Activated CD4-positive, alpha-beta T cell treated with anti-CD3 and anti-CD28 coated beads for 4 hours (primary cell): ENCODE measurements around the gene AMDHD2.
A peak's percentile ranks its signal among the peaks of the same experiment; 100 is the strongest.
"Not testable (repeated sequence)": the region's sequence is repeated elsewhere in the genome, so short reads cannot be mapped to it uniquely, and the experiment has no call there.

Source experiments
- DNase-seq, 2 donors: peaks; one replicate each; pipeline ENCODE4 v3.0.0-alpha.2; 2020

AMDHD2 gene

DNA sequence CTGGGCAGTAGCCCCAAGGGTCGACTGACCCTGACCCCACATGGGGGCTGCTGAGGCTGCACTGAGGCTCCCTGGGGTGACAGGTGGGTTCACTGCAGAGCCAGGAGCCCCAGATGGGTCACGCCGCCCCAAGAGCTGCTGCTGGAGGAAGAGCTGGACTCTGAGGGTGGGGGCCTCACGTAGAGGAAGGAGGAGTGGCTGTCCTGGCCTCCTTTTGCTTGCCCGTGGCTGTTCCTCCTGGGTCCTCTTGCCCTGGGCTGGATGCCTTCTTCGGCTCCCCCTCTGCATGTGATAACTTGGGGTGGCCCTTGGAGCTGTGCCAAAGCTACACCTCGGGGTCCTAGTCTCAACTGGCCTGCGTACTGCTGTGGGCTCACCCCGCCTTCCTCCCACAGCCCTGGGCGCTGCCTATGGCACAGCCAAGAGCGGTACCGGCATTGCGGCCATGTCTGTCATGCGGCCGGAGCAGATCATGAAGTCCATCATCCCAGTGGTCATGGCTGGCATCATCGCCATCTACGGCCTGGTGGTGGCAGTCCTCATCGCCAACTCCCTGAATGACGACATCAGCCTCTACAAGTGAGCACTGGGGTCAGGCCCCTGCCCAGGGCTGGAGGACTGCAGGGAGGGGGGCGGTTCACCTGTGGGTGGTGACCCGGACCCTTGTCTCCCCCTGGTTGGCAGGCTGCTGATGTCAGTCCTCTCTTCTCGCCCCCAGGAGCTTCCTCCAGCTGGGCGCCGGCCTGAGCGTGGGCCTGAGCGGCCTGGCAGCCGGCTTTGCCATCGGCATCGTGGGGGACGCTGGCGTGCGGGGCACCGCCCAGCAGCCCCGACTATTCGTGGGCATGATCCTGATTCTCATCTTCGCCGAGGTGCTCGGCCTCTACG lies 1.1 kb upstream of the AMDHD2 start:
- no peak for DNase-seq

DNA sequence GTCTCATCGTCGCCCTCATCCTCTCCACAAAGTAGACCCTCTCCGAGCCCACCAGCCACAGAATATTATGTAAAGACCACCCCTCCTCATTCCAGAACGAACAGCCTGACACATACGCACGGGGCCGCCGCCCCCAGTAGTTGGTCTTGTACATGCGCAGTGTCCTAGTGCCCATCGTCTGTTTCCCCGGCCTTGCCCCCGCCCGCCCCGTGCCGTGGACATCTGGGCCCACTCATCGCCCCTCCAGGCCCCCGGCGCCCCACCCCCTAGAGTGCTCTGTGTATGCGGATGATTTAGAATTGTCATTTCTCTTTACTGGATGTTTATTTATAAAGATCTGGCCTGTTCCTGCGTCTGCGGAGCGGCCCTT lies 475 bp upstream of the AMDHD2 start:
- DNase-seq: no peak

DNA sequence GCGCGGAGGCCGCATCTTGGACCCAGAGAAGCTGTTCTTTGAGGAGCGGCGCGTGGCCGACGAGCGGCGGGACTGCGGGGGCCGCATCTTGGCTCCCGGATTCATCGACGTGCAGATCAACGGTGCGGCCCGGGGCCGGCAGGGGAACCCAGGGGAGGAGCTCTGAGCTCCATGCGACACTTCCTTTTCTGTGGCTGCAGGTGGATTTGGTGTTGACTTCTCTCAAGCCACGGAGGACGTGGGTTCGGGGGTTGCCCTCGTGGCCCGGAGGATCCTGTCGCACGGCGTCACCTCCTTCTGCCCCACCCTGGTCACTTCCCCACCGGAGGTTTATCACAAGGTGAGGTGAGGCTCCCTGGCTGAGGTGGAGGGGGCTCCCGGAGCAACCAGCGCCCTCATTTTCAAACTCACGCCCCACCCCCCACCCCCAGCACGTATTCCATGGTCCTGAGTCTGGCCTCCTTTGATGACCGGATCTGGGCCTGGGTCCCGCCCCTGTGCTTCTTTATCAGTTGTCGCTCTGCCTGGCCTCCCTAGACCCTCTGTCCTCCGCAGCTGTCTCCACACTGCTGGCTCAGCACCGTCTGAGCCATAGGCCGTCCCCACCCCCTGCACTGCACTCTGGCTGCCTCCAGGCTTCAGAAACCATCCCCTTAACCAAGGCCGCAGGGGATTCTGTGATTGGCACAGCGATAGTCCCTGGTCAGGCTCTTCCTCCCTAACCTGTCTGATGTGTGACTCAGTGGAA lies 787 bp downstream of the AMDHD2 start:
- DNase-seq: peak; percentile 40 to 53

DNA sequence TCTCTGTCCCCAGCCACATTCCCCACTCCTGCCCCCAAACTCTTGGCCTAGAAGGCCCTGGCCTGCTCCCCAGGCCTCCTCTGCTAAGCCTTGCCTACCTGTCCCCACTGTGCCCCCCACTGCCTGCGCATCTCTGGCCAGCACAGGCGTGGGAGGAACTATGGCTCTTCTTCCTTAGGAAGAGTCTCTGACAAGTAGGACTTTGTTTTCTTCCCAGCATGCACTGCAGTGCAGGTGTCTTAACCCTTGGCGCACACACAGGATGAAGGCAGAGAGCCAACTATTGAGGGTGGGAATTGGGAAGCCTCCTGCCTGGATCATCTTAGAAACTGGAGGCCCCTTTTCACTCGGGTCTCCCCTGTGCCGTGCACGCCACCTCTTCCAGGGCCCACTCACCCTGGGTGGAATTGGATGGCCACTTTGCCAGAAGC lies 3.6 kb downstream of the AMDHD2 start:
- no peak for DNase-seq

DNA sequence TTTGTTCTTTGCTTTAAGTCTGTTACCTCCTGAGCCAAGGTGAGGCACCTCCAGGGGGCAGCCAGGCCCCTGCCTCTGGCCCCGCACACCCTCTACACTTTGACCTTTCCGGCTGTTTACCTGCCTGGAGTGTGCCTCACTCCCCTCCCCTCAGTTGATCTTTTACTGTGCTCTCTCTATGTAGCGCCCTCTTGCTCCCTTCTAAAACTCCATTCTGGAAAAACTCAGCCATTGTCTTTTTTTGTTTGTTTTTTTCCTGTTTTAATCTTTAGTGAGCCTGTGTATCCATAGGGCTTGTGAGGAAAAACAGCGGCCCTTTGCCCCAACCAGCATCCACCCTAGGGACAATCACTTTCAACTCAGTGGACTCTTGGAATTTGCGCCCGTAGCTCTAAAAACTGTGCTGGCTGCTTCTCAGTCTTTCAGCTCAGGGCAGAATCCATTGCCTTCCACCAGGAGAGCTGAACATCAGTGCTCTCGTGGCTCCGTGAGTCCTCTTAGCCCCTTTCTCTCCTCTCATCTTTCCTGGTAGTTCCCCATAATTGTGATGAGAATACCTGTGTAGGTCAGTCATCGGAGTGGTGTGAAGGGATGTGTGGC lies 4.3 kb downstream of the AMDHD2 start:
- DNase-seq: no peak

DNA sequence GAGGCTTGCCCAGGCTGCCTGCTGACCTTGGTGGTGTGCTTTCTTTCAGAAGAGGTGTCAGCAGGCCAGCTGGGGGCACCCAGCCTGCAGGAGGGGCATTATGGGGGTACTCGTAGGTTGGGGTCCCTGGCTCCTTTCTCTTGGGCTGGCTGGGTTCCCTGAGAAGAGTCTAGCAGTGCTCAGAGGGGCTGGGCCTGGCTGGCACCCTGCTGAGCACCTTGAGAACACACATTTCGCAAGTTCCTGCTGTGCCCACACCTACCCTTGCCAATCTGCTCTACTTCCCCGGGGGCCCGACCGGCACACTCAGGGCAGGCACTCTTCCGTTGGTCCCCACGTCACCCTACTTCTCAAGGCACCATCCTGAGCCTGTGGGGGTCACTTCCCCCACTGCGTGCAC lies 6.0 kb downstream of the AMDHD2 start:
- no peak for DNase-seq

DNA sequence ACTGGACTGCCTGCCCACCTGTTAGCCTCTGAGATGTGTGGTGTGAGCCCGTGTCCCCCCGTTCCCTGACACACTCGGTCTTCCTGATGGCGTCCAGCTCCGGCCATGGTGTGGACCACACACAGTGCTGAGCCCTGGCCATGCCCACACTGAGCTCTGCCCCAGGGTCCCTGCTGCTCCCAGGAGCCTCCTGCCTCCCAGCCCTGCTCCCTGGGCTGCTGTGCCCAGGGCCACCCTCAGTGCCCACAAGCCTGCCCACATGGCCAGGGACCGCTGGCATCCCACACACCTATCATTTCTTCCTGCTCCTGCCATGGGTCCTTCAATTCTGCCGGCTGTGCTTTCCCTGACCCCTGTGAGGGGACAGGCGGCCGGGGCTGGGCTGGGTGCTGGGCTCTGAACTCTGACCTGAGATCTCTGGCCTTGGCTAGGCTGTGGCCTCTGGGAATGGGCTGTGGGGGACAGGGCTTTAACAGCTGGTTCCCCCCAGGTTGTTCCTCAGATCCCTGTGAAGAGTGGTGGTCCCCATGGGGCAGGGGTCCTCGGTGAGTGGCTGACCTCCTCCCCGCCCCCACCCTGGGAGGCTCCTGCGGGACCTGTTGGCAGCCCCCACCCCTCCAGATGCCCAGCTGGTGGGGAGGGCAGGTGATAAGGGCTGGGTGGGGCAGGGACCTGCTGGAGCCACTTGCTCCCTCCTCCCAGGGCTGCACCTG lies 7.1 kb downstream of the AMDHD2 start:
- DNase-seq: no peak

DNA sequence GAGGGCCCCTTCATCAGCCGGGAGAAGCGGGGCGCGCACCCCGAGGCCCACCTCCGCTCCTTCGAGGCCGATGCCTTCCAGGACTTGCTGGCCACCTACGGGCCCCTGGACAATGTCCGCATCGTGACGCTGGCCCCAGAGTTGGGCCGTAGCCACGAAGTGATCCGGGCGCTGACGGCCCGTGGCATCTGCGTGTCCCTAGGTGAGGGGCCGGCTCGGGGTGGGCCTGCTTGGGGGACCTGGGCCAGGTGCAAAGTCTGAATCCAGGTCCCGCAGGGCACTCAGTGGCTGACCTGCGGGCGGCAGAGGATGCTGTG lies 7.6 kb downstream of the AMDHD2 start:
- no peak for DNase-seq

DNA sequence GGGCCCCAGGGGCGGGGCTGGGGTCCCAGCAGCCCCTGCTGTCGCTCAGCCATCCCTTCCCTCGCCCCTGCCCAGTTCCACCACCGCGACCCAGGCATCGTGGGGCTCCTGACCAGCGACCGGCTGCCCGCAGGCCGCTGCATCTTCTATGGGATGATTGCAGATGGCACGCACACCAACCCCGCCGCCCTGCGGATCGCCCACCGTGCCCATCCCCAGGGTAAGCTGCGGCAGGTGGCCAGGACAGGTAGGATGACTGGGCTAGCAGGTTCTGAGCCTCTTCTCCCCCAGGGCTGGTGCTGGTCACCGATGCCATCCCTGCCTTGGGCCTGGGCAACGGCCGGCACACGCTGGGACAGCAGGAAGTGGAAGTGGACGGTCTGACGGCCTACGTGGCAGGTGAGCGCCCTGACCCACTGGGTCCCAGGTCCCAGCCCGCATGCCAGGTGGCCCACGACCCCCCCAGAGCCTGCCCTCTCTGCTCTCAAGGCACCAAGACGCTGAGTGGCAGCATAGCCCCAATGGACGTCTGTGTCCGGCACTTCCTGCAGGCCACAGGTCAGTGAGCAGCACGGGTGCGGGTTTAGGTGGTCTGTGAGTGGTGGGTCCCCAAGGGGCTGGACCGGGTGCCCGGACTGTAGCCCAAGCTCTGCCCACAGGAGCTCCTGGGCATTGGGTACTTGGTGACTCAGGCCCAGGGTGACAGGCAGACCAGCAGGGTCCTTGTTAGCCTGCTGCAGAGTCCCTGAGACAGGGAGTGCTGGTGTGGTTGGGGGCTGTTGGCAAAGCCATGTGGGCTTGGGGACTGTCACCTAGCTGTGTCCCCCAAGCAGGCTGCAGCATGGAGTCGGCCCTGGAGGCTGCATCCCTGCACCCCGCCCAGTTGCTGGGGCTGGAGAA lies 8.2 kb downstream of the AMDHD2 start:
- DNase-seq: no peak

DNA sequence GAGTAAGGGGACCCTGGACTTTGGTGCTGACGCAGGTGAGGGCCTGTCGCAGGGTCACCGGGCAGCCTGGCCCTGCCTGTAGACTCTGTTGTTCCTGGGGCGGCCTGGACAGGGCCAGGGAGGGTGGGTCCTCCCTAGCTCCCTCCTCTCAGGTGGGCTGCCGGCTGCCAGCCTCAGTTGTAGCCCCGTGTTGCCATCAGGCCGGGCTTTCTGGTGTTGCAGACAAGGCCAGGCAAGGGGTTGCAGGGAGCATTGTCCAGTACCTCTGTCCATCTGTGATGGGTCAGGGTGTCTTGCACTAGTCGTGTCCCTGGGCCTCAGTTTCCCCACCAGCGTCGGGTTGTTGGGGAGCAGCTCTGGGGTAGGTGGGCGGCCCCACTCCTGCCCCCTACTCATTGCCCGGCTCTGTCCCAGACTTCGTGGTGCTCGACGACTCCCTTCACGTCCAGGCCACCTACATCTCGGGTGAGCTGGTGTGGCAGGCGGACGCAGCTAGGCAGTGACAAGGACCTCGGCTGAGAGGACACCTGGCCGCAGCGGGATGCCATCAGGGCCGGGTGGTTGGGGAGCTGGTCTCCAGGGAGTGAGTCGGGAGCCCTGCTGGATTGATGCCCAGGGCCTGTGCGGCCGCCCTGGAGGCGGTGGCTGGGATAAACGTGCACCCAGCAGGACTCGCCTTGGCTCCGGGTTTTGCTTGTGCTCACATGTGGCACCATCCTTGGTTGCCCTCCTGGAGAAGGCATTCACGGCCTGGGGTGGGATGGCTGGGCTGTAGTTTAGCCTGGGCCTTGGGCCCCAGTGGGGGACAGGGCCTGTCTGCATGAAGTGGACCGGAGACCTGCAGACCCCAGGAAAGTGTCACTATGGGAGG lies 9.1 kb downstream of the AMDHD2 start:
- DNase-seq: no peak

DNA sequence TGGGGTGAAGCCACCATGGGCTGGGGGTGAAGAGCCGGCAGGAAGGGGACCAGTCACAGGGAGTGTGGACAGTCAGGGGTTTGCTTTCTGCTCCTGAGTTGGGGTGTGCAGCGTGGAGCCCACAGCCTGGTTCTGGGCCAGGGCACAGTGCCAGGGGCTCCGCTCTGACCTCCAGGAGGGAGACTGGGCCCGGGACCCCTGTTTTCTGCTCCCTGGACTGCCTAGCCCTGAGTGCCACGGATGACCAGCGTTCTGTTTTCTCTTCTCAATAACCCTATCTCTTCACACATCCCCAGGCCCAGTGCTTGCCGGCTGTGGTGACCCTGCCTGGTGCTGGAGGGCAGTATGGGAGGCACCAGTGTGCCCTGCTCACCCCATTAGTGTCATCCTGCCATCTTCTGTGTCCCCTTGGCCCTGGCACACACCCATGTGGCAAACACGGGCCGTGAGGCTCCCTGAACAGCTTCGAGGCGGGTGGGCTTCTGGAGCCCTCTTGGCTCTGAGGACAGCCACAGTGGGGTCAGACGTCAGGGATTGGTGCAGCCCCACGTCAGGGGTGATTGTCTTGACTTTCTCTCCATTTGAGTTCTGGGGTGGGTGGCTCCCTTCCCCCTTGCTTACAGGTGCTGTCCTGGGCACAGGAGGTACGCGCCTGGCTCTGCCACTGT lies 9.9 kb downstream of the AMDHD2 start:
- DNase-seq: no peak

DNA sequence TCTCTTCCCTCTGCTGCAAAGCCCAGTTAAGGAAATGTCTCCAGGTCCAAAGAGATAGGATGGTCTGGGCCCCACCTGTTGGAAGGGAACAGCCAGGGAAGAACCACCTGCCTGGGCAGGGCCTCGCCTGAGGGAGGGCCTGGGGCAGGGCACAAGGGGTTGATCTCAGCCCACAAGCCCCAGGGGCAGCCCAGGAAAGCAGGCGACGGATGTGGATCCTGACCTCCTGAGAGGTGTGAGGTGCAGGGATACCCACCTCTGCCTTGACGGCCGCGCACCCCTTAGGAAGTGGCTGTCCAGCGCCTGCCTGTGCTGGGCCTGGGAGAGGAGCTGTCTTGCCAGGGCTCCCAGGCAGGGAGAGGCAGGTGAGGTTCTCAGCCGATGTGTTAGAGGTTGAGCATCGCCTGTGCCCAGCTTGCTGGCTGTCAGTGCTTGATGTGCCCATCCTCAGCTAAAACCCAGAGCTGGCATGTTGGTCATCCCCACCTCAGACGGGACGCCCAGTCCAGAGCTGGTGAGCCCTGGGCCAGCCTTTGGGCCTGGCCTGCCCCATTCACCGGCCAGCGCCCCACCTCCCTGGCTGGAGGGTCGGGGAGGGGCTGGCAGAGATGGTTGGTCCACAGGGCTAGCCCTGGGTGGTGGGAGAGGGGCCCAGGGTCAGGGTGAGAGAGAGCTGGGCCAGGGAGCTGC lies 10.6 kb downstream of the AMDHD2 start:
- DNase-seq: no peak

DNA sequence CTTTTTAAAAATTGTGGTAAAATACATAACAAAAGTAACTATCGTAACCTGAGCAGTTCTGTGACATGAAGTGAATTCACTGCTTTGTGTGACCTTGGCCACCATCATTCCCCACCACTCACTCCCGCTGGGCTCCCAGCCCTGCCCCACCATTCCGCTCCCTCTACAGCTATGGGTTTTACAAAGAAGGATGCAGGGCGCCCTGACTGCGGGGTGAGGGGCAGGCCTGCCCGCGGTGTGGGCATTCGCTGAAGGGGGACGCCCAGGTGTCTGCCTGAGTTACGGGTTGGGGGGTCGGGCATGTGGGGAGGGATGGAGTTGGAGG lies 11.2 kb downstream of the AMDHD2 start, which contains the start of gene CEMP1:
Gene CEMP1 (minus strand): TSS at position 38 of the 325 bp plus-strand sequence. CDS start 335 bp downstream, outside the sequence.
- DNase-seq: no peak

DNA sequence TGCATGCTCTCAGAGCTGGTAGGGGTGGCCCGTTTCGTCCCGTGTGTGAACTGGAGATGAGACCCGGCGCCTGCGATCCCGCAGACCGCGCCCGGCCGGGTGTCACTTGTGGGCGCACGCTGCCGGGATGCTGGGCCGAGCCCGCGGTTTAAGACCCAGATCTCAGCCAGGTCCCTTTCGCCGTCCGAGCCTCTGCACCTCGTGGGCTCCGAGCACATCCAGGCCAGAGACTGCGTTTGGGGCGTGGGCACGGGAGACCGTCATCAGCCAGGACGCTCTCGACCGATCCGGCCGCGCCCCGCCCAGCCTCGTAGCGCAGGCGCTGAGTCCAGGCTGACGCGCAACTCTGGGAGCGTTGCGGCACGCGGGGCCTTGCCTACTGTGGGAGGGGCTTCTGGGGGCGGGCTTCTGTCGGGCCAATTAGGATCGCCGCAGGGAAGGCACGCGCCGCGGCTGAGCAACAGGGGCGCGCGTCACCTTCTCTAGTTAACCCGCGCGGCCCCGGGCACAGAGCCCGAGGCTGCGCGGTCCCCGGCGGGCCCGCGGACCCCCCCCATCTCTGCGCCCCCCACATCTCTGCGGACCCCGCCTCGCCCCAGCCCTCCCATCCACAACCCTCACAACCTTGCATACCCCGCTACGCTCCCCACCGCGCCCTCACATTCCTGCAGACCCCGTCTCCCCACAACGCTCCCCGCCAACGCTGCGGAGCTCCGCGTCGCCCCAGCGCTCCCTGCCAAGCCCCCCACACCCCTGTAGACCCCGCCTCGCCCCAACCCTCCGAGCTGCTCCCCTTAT lies 11.7 kb downstream of the AMDHD2 start:
- peak; percentile 96 to 97 for DNase-seq

DNA sequence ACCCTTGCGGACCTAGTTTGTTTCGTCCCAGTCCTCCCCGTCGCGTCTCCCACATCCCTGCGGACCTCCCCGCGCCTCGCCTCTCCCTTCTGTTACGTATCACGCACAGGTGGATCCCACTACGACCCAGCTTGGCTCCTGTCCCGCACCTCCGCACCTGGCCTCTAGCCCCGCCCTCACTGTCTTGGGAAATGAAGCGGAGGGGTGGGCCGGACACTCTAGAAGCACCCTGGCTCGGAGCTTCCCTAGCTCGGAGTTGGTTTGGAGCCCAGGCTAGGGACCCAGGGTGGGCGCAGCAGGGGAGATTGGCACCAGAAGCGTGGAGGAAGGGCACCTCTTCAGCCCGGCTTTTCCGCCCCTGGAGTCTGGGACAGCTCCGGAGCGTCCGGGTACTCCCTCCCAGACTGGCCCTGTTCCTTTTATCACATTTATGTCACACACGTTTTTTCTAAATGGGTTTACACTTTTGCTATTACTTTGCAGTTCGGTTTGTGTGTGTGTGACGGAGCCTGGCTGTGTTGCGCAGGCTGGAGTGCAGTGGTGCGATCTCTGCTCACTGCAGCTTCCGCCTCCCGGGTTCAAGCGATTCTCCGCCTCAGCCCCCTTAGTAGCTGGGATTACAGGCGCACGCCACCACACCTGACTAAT lies 12.4 kb downstream of the AMDHD2 start:
- DNase-seq: peak in 1 of 2 donors; percentile 49

DNA sequence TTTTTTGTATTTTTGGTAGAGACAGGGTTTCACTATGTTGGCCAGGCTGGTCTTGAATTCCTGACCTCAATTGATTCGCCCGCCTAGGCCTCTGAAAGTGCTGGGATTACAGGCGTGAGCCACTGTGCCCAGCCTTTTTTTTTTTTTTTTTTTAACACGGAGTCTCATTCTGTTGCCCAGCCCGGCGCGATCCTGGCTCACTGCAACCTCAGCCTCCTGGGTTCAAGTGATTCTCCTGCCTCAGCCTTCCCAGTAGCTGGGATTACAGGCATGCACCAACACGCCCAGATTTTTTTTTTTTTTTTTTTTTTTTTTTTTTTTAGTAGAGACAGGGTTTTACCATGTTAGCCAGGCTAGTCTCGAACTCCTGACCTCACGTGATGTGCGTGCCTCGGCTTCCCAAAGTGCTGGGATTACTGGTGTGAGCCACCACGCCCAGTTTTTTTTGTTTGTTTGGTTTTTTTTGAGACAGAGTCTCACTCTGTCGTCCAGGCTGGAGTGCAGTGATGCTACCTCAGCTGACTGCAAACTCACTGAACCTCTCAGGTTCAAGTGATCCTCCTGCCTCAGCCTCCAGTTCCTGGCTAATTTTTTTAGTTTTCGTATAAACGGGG lies 13.1 kb downstream of the AMDHD2 start:
- DNase-seq: not testable (repeated sequence)

DNA sequence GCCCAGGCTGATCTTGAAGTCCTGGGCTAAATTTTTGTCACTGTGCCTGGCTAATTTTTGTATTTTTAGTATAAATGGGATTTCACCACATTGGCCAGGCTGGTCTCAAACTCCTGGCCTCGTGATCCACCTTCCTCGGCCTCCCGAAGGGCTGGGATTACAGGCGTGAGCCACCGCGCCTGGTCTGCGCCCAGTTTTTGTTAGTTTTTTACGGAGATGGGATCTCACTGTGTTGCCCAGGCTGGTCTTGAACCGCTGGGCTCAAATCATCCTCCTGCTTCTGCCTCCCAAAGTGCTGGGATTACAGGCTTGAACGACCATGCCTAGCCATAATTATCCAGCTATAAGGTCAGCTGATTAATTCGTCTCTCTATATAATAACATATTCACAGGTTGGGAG lies 13.7 kb downstream of the AMDHD2 start:
- no peak for DNase-seq

DNA sequence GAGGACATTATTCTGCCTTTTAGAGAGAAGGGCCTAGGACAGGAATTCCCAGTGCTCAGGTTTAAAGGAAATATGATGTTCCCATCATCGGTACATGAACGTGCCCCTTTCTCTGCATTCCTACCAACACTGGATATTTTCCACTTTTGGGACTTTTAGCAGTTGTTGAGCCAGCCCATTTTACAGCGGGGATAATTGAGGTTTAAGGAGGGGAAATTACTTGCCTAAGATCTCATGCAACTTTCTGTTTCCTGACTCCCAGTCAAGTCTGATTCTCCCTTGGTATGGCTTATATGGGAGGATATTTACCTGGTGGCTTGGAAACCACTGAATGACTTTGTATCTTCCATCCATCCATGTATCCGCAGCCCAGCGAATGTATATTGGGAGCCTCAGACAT lies 14.2 kb downstream of the AMDHD2 start:
- not testable (repeated sequence) for DNase-seq
